ENCODE results near the gene HTT.

Gene HTT

GRCh38 chr4:3060946-3061345, 13.5 kb upstream of the HTT start:
- H3K27me3 ChIP-seq (ENCODE audit: insufficient read depth, poor library complexity, severe bottlenecking): no peaks in the 10 kb centered on the region
- no peak overlapping the region for H3K27ac ChIP-seq (replicated peaks)
- H3K4me3 ChIP-seq (replicated peaks; ENCODE audit: insufficient read depth, low read length): no peak overlapping the region
- no peak for DNase-seq (ENCODE audit: low read depth in 1 of 2, low spot score in 1 of 2)
- TF ChIP-seq REST (IDR thresholded peaks at IDR 0.05; ENCODE audit: insufficient replicate concordance, low read depth) (no peak), CTCF (IDR thresholded peaks at IDR 0.05; ENCODE audit: insufficient read depth, low read length) (no peak)

GRCh38 chr4:3062471-3062870, 12.0 kb upstream of the HTT start:
- TF ChIP-seq POLR2AphosphoS5 (IDR thresholded peaks at IDR 0.05; ENCODE audit: low read depth) (no peak), REST (IDR thresholded peaks at IDR 0.05; ENCODE audit: insufficient replicate concordance, low read depth) (peak; percentile 81)
- no peak for DNase-seq (ENCODE audit: low read depth in 1 of 2, low spot score in 1 of 2)
- Histone ChIP-seq H3K27me3 (ENCODE audit: insufficient read depth, poor library complexity, severe bottlenecking) (no peaks in the 10 kb centered on the region), H3K4me3 (replicated peaks; ENCODE audit: insufficient read depth, low read length) (no peak overlapping the region), H3K27ac (replicated peaks) (no peak overlapping the region)

- no peak for TF ChIP-seq POLR2AphosphoS5 (IDR thresholded peaks at IDR 0.05; ENCODE audit: low read depth)
- no peak for TF ChIP-seq REST (IDR thresholded peaks at IDR 0.05; ENCODE audit: insufficient replicate concordance, low read depth)
- TF ChIP-seq CTCF (IDR thresholded peaks at IDR 0.05; ENCODE audit: insufficient read depth, low read length): no peak
- no peak for TF ChIP-seq GABPA (IDR thresholded peaks at IDR 0.05; ENCODE audit: low read depth)
- TF ChIP-seq SPI1 (IDR thresholded peaks at IDR 0.05; ENCODE audit: borderline replicate concordance, low read depth): no peak
- no peak for DNase-seq (ENCODE audit: low read depth in 1 of 2, low spot score in 1 of 2)
- no peak overlapping the region for H3K27ac ChIP-seq (replicated peaks)
- no peak overlapping the region for H3K4me3 ChIP-seq (replicated peaks; ENCODE audit: insufficient read depth, low read length)
- H3K27me3 ChIP-seq (ENCODE audit: insufficient read depth, poor library complexity, severe bottlenecking): no peaks in the 10 kb centered on the region
These were observed 8.9 kb upstream of the HTT start for GRCh38 chr4:3065551-3065950.

GRCh38 chr4:3066836-3067400, 7.6 kb upstream of the HTT start:
- TF ChIP-seq SPI1 (IDR thresholded peaks at IDR 0.05; ENCODE audit: borderline replicate concordance, low read depth): no peak
- TF ChIP-seq GABPA (IDR thresholded peaks at IDR 0.05; ENCODE audit: low read depth): no peak
- no peak for TF ChIP-seq REST (IDR thresholded peaks at IDR 0.05; ENCODE audit: insufficient replicate concordance, low read depth)
- Histone ChIP-seq H3K27ac (replicated peaks) (no peak overlapping the region), H3K27me3 (ENCODE audit: insufficient read depth, poor library complexity, severe bottlenecking) (no peaks in the 10 kb centered on the region), H3K4me3 (replicated peaks; ENCODE audit: insufficient read depth, low read length) (no peak overlapping the region)
- DNase-seq (ENCODE audit: low read depth in 1 of 2, low spot score in 1 of 2): no peak
